Measurements from ENCODE around the gene ZNF423. TPM values are rescaled to one million over a fixed set of nuclear protein-coding genes. Genes with fewer than 3 reads are reported as not detected.

The ZNF423 gene
- polyA plus RNA-seq, 1 donor from 2014 or later, result 4.5 TPM

- H3K9me2 ChIP-seq (ENCODE audit: insufficient read depth, low read length), result no peaks in the 10 kb centered on the region
- no peak overlapping the region for H3K4me3 ChIP-seq (ENCODE audit: low read length)
- H3K4me2 ChIP-seq (ENCODE audit: low read length), result no peak overlapping the region
- no peak overlapping the region for H3K27ac ChIP-seq (ENCODE audit: low read length)
- H3K79me2 ChIP-seq (replicated peaks; ENCODE audit: insufficient read depth, low read length), result peaks cover 79% of the 10 kb centered on the region
- no peak overlapping the region for H3K9ac ChIP-seq (ENCODE audit: low read length)
- H4K20me1 ChIP-seq (ENCODE audit: insufficient read depth), result no peaks in the 10 kb centered on the region
- H3K9me3 ChIP-seq (ENCODE audit: low read length), result no peaks in the 10 kb centered on the region
- no peak for TF ChIP-seq POLR2AphosphoS5 (IDR thresholded peaks at IDR 0.05)
- no peak for TF ChIP-seq SMC3 (conservative IDR thresholded peaks at IDR 0.05; ENCODE audit: poor library complexity)
- TF ChIP-seq REST (IDR thresholded peaks at IDR 0.05; ENCODE audit: borderline replicate concordance), result no peak
- TF ChIP-seq CTCF (IDR thresholded peaks at IDR 0.05; ENCODE audit: poor library complexity, severe bottlenecking), result no peak
- TF ChIP-seq TAF1 (IDR thresholded peaks at IDR 0.05; ENCODE audit: low read depth), result no peak
- no peaks in the 10 kb centered on the region for H3F3A ChIP-seq (ENCODE audit: insufficient read depth, low read length, poor library complexity, severe bottlenecking)
- H2AFZ ChIP-seq (ENCODE audit: low read depth, low read length), result no peak overlapping the region
- H3K36me3 ChIP-seq (ENCODE audit: insufficient read depth, low read length), result no peaks in the 10 kb centered on the region
- H3K27me3 ChIP-seq (ENCODE audit: insufficient read depth, low read depth, low read length), result no peaks in the 10 kb centered on the region
Measured at GRCh38 chr16:49836668-49837067, 19.2 kb downstream of the ZNF423 start.

- no peak overlapping the region for H3K27ac ChIP-seq (ENCODE audit: low read length)
- no peak overlapping the region for H3K9ac ChIP-seq (ENCODE audit: low read length)
- H3K9me2 ChIP-seq (ENCODE audit: insufficient read depth, low read length), result no peaks in the 10 kb centered on the region
- no peak for TF ChIP-seq RAD21 (conservative IDR thresholded peaks at IDR 0.05)
- H4K20me1 ChIP-seq (ENCODE audit: insufficient read depth), result no peaks in the 10 kb centered on the region
- no peak overlapping the region for H3K4me2 ChIP-seq (ENCODE audit: low read length)
- H3K4me3 ChIP-seq (ENCODE audit: low read length), result no peak overlapping the region
- no peaks in the 10 kb centered on the region for H3F3A ChIP-seq (ENCODE audit: insufficient read depth, low read length, poor library complexity, severe bottlenecking)
- no peaks in the 10 kb centered on the region for H3K9me3 ChIP-seq (ENCODE audit: low read length)
- H2AFZ ChIP-seq (ENCODE audit: low read depth, low read length), result no peak overlapping the region
- H3K27me3 ChIP-seq (ENCODE audit: insufficient read depth, low read depth, low read length), result no peaks in the 10 kb centered on the region
- peaks cover 79% of the 10 kb centered on the region for H3K79me2 ChIP-seq (replicated peaks; ENCODE audit: insufficient read depth, low read length)
- no peaks in the 10 kb centered on the region for H3K36me3 ChIP-seq (ENCODE audit: insufficient read depth, low read length)
Measured at GRCh38 chr16:49836218-49836617, 19.7 kb downstream of the ZNF423 start.

- Histone ChIP-seq H3K9me3 (ENCODE audit: low read length) (no peaks in the 10 kb centered on the region), H3K27ac (ENCODE audit: low read length) (no peak overlapping the region), H3K36me3 (ENCODE audit: insufficient read depth, low read length) (no peaks in the 10 kb centered on the region), H3F3A (ENCODE audit: insufficient read depth, low read length, poor library complexity, severe bottlenecking) (no peaks in the 10 kb centered on the region), H3K27me3 (ENCODE audit: insufficient read depth, low read depth, low read length) (no peaks in the 10 kb centered on the region), H3K4me3 (ENCODE audit: low read length) (no peak overlapping the region), H2AFZ (ENCODE audit: low read depth, low read length) (no peak overlapping the region), H3K4me2 (ENCODE audit: low read length) (no peak overlapping the region), H3K9ac (ENCODE audit: low read length) (no peak overlapping the region), H3K9me2 (ENCODE audit: insufficient read depth, low read length) (no peaks in the 10 kb centered on the region), H3K79me2 (replicated peaks; ENCODE audit: insufficient read depth, low read length) (peaks cover 78% of the 10 kb centered on the region), H4K20me1 (ENCODE audit: insufficient read depth) (no peaks in the 10 kb centered on the region)
- TF ChIP-seq EZH2 (IDR thresholded peaks at IDR 0.05; ENCODE audit: borderline replicate concordance, insufficient read depth, low read length, poor library complexity, severe bottlenecking) (no peak), POLR2AphosphoS5 (IDR thresholded peaks at IDR 0.05) (no peak), SMC3 (conservative IDR thresholded peaks at IDR 0.05; ENCODE audit: poor library complexity) (no peak), CTCF (IDR thresholded peaks at IDR 0.05; ENCODE audit: poor library complexity, severe bottlenecking) (no peak), REST (IDR thresholded peaks at IDR 0.05; ENCODE audit: borderline replicate concordance) (no peak), MXI1 (conservative IDR thresholded peaks at IDR 0.05; ENCODE audit: poor library complexity, severe bottlenecking) (no peak), TAF1 (IDR thresholded peaks at IDR 0.05; ENCODE audit: low read depth) (no peak), RAD21 (conservative IDR thresholded peaks at IDR 0.05) (no peak), EP300 (conservative IDR thresholded peaks at IDR 0.05; ENCODE audit: poor library complexity, severe bottlenecking) (no peak)
Measured at GRCh38 chr16:49835161-49835777, 20.6 kb downstream of the ZNF423 start.
